Measurements from ENCODE around the gene ZNF398. TPM values are rescaled to one million over a fixed set of nuclear protein-coding genes. Genes with fewer than 3 reads are reported as not detected.

Gene ZNF398
- total RNA-seq, 4 donors from 2014 or later: 13.7 to 37.0 (median 28.1) TPM

- H3K4me1 ChIP-seq: no peaks in the 10 kb centered on the region
- DNase-seq: no peak
- H3K27ac ChIP-seq: no peak overlapping the region
- intact Hi-C loops (cut with DNase I; ENCODE audit: low total_unique reads) (no loop called here), in situ Hi-C loops (cut with MboI; ENCODE audit: low pct_ligation_motif_present in 1 of 4, low pct_unique_long_range_greater_than_20kb in 1 of 4, low sequenced_read_pairs in 3 of 4) (no loop called here)
- H3K4me3 ChIP-seq: no peak overlapping the region
- H3K27me3 ChIP-seq: no peaks in the 10 kb centered on the region
- 92% methylated on average over 9 of the region's 9 CpGs; no CpG with 5 or more reads in 1 of the 2 donors for WGBS, 2 donors (ENCODE audit: low coverage in 1 of 2)
- H3K9me3 ChIP-seq: no peaks in the 10 kb centered on the region
- TF ChIP-seq POLR2AphosphoS5 (IDR thresholded peaks at IDR 0.05): no peak
- TF ChIP-seq CTCF (IDR thresholded peaks at IDR 0.05): no peak
- no peak for TF ChIP-seq EP300 (IDR thresholded peaks at IDR 0.05; ENCODE audit: low read depth)
- no peak for TF ChIP-seq POLR2A (IDR thresholded peaks at IDR 0.05)
- no peaks in the 10 kb centered on the region for H3K36me3 ChIP-seq
Measured at GRCh38 chr7:149103424-149103823, 43.8 kb upstream of the ZNF398 start.

GRCh38 chr7:149104214-149104613, 43.0 kb upstream of the ZNF398 start:
- no peaks in the 10 kb centered on the region for H3K9me3 ChIP-seq
- WGBS, 2 donors (ENCODE audit: low coverage in 1 of 2): 98% methylated on average over 35 of the region's 35 CpGs; no CpG with 5 or more reads in 1 of the 2 donors
- TF ChIP-seq CTCF (IDR thresholded peaks at IDR 0.05): no peak
- H3K36me3 ChIP-seq: no peaks in the 10 kb centered on the region
- H3K4me3 ChIP-seq: no peak overlapping the region
- H3K27ac ChIP-seq: no peak overlapping the region
- no peak for DNase-seq
- no peaks in the 10 kb centered on the region for H3K27me3 ChIP-seq
- H3K4me1 ChIP-seq: no peaks in the 10 kb centered on the region
- intact Hi-C loops (cut with DNase I; ENCODE audit: low total_unique reads) (no loop called here), in situ Hi-C loops (cut with MboI; ENCODE audit: low pct_ligation_motif_present in 1 of 4, low pct_unique_long_range_greater_than_20kb in 1 of 4, low sequenced_read_pairs in 3 of 4) (no loop called here)

- Histone ChIP-seq H3K36me3 (no peaks in the 10 kb centered on the region), H3K4me1 (no peaks in the 10 kb centered on the region), H3K27me3 (no peaks in the 10 kb centered on the region), H3K27ac (no peak overlapping the region), H3K9me3 (no peaks in the 10 kb centered on the region), H3K4me3 (no peak overlapping the region)
- intact Hi-C loops (cut with DNase I; ENCODE audit: low total_unique reads): no loop called here
- 98% methylated on average over 25 of the region's 25 CpGs; no CpG with 5 or more reads in 1 of the 2 donors for WGBS, 2 donors (ENCODE audit: low coverage in 1 of 2)
- in situ Hi-C loops (cut with MboI; ENCODE audit: low pct_ligation_motif_present in 1 of 4, low pct_unique_long_range_greater_than_20kb in 1 of 4, low sequenced_read_pairs in 3 of 4): no loop called here
- no peak for DNase-seq
- TF ChIP-seq POLR2AphosphoS5 (IDR thresholded peaks at IDR 0.05): no peak
Measured at GRCh38 chr7:149104749-149105148, 42.5 kb upstream of the ZNF398 start.

GRCh38 chr7:149109969-149110368, 37.3 kb upstream of the ZNF398 start:
- Histone ChIP-seq H3K27ac (no peak overlapping the region), H3K4me1 (no peaks in the 10 kb centered on the region), H3K4me3 (no peak overlapping the region), H3K9me3 (no peaks in the 10 kb centered on the region), H3K36me3 (no peaks in the 10 kb centered on the region), H3K27me3 (no peaks in the 10 kb centered on the region)
- WGBS, 2 donors (ENCODE audit: low coverage in 1 of 2): 87 to 92% methylated on average over 5 to 12 of the region's 12 CpGs
- intact Hi-C loops (cut with DNase I; ENCODE audit: low total_unique reads) (no loop called here), in situ Hi-C loops (cut with MboI; ENCODE audit: low pct_ligation_motif_present in 1 of 4, low pct_unique_long_range_greater_than_20kb in 1 of 4, low sequenced_read_pairs in 3 of 4) (no loop called here)
- TF ChIP-seq POLR2AphosphoS5 (IDR thresholded peaks at IDR 0.05) (no peak), POLR2A (IDR thresholded peaks at IDR 0.05) (no peak), CTCF (IDR thresholded peaks at IDR 0.05) (no peak), EP300 (IDR thresholded peaks at IDR 0.05; ENCODE audit: low read depth) (no peak)
- DNase-seq: no peak

GRCh38 chr7:149125189-149125862, 21.9 kb upstream of the ZNF398 start:
- peaks cover 6 to 19% (median 10%) of the 10 kb centered on the region in 4 donors for H3K4me1 ChIP-seq
- H3K27ac ChIP-seq: peak overlapping the region; percentile 92 to 96 (median 95)
- DNase-seq: no peak
- no peaks in the 10 kb centered on the region for H3K27me3 ChIP-seq
- TF ChIP-seq POLR2AphosphoS5 (IDR thresholded peaks at IDR 0.05): no peak
- TF ChIP-seq POLR2A (IDR thresholded peaks at IDR 0.05): no peak
- no peak for TF ChIP-seq CTCF (IDR thresholded peaks at IDR 0.05)
- TF ChIP-seq EP300 (IDR thresholded peaks at IDR 0.05; ENCODE audit: low read depth): no peak
- 1 to 3% methylated on average over 8 to 21 of the region's 21 CpGs for WGBS, 2 donors (ENCODE audit: low coverage in 1 of 2)
- peaks cover 0 to 2% (median 0%) of the 10 kb centered on the region in 4 donors for H3K36me3 ChIP-seq
- H3K9me3 ChIP-seq: no peaks in the 10 kb centered on the region
- intact Hi-C loops (cut with DNase I; ENCODE audit: low total_unique reads) (no loop called here), in situ Hi-C loops (cut with MboI; ENCODE audit: low pct_ligation_motif_present in 1 of 4, low pct_unique_long_range_greater_than_20kb in 1 of 4, low sequenced_read_pairs in 3 of 4) (no loop called here)
- H3K4me3 ChIP-seq: peak overlapping the region; percentile 61 to 88 (median 74)

Data from transverse colon (tissue), 4 donors.